ENCODE data around the gene SPCS1.

Gene SPCS1

DNA sequence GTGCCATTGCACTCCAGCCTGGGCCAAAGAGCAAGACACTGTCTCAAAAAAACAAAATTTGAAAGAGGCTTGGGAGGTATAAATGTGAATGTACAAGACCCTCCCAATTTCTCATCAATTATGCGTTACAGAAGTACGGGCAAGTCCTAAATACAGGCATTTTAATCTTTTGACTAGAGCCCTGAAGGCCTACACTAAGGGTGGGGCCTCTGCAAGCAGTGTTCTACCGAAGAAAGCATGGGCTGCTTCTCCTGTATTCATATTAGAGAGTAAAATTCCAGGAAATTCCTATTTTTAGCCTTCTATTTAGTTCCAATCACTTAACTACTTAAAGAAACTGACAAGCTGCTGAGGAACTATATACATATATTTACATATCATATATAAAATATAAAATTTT is 45.9 kb upstream of the SPCS1 start (continued):
- no peak for TF ChIP-seq ZNF529 (tag by site-specific recombination; IDR thresholded peaks at IDR 0.05; ENCODE audit: insufficient replicate concordance)
- no peak for TF ChIP-seq ZNF624 (tag by site-specific recombination; IDR thresholded peaks at IDR 0.05)
- TF ChIP-seq ZNF76 (tag by site-specific recombination; IDR thresholded peaks at IDR 0.05; ENCODE audit: borderline replicate concordance, low read depth): no peak
- no peak for TF ChIP-seq ZNF837 (tag by site-specific recombination; IDR thresholded peaks at IDR 0.05)
- TF ChIP-seq ZNF133 (tag by site-specific recombination; IDR thresholded peaks at IDR 0.05): no peak
- no peak for TF ChIP-seq KLF9 (tag by site-specific recombination; IDR thresholded peaks at IDR 0.05; ENCODE audit: low read depth)
- TF ChIP-seq ZNF670 (tag by site-specific recombination; IDR thresholded peaks at IDR 0.05; ENCODE audit: low read depth): no peak
- no peak for TF ChIP-seq ZNF274 (IDR thresholded peaks at IDR 0.05; ENCODE audit: low read length)
- no peak for TF ChIP-seq ZNF274 (tag by site-specific recombination; IDR thresholded peaks at IDR 0.05; ENCODE audit: borderline replicate concordance)

DNA sequence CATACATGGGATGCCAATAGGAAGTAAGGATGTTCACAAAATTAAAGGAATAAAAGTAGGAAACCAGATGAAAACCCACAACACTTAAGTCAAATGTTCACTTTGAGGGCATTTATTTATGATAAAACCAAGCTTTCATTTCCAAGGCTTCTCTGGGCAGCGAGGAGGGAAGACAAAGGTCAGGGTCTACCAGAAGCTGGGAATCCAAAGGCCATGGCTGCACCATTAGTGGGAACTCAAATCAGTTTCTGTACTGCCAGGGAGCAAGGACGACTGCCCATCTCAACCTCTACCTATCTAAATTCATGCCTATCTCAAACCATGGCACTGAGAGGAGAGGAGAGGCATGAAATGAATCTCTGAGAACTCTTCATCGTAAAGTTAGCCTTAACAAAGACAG is 42.8 kb upstream of the SPCS1 start:
- TF ChIP-seq GLI2 (tag by site-specific recombination; IDR thresholded peaks at IDR 0.05; ENCODE audit: borderline replicate concordance, low read depth) (no peak), SALL2 (tag by site-specific recombination; IDR thresholded peaks at IDR 0.05; ENCODE audit: borderline replicate concordance) (no peak), ZNF433 (tag by site-specific recombination; IDR thresholded peaks at IDR 0.05; ENCODE audit: low read depth) (no peak), ZNF423 (tag by site-specific recombination; IDR thresholded peaks at IDR 0.05) (no peak), MEIS1 (CRISPR knock-in tag; IDR thresholded peaks at IDR 0.05; ENCODE audit: borderline replicate concordance) (no peak)
- ChIA-PET POLR2A (no interaction called here), CTCF (no interaction called here)
- Histone ChIP-seq H3K4me1 (ENCODE audit: control insufficient read depth, insufficient read depth, low read length) (no peaks in the 10 kb centered on the region), H3K4me3 (ENCODE audit: low read depth, low read length) (no peak overlapping the region), H3K36me3 (ENCODE audit: control insufficient read depth in 2 of 2, insufficient read depth in 1 of 2, low read length in 2 of 2) (peaks cover 20 to 82% of the 10 kb centered on the region in 2 experiments), H3K27ac (ENCODE audit: extremely low read depth, low read depth, low read length) (no peak overlapping the region), H3K9me3 (ENCODE audit: control insufficient read depth, insufficient read depth, low read depth, low read length) (no peaks in the 10 kb centered on the region)

DNA sequence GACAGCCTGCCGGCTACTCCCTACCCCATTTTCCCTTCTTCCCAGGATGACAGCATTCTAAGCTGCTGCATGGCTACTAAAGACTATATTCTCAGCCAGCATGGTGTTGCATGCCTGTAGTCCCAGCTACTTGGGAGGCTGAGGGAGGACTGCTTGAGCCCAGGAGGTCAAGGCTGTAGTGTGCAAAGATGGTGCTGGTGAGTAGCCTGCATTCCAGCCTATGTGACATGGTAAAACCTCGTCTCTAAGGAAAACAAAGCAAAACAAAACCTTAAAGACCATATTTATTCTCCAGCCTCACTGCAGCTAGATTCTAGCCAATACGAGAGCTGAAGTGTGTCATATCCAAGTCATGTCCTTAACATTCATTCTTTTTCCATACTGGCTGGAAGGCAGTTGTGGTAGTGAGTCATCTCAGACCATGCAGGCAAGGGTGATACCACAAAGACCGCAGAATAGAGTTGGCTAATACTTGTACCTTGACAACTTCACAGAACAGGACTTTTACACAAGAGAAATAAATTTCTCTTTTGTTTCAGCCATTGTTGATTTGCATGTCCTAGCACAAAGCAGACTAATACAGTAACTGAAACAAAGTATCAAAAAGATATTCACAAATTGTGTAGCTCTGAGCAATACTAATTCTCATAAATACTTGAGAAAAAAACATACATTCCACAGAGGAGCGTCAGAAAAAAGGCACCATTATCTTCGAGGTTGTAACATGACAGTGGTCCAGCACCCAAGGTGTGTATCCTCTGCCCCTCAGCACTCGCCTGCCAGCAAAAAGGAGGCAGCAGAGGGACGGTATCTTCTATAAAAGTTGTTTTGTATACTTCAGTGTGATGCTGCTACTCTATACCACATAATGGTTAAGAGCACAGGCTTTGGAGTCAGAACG is 35.0 kb upstream of the SPCS1 start:
- CTCF ChIA-PET: interaction anchor here (1.6 kb wide), 1 partner anchor 243 kb away, joined by 4 read pairs; no protein-coding TSS in a partner anchor
- TF ChIP-seq ZXDB (tag by site-specific recombination; IDR thresholded peaks at IDR 0.05) (no peak), MYNN (tag by site-specific recombination; IDR thresholded peaks at IDR 0.05; ENCODE audit: borderline replicate concordance) (no peak), ZNF830 (tag by site-specific recombination; IDR thresholded peaks at IDR 0.05; ENCODE audit: low read depth) (no peak), ZNF654 (tag by site-specific recombination; IDR thresholded peaks at IDR 0.05; ENCODE audit: low read depth) (no peak), YY1 (tag by site-specific recombination; IDR thresholded peaks at IDR 0.05) (no peak), ZNF324 (tag by site-specific recombination; IDR thresholded peaks at IDR 0.05) (no peak), ZNF600 (tag by site-specific recombination; IDR thresholded peaks at IDR 0.05) (peak; percentile 78), ZNF169 (tag by site-specific recombination; IDR thresholded peaks at IDR 0.05) (no peak), FEZF1 (tag by site-specific recombination; IDR thresholded peaks at IDR 0.05) (no peak), ZNF768 (tag by site-specific recombination; IDR thresholded peaks at IDR 0.05) (no peak), KLF7 (tag by site-specific recombination; IDR thresholded peaks at IDR 0.05; ENCODE audit: borderline replicate concordance) (no peak), GLIS1 (tag by site-specific recombination; IDR thresholded peaks at IDR 0.05) (peak; percentile 19; the same call in 1 of the 2 replicates), ZNF121 (tag by site-specific recombination; IDR thresholded peaks at IDR 0.05) (no peak)
- TF ChIP-seq, protein P1, sequence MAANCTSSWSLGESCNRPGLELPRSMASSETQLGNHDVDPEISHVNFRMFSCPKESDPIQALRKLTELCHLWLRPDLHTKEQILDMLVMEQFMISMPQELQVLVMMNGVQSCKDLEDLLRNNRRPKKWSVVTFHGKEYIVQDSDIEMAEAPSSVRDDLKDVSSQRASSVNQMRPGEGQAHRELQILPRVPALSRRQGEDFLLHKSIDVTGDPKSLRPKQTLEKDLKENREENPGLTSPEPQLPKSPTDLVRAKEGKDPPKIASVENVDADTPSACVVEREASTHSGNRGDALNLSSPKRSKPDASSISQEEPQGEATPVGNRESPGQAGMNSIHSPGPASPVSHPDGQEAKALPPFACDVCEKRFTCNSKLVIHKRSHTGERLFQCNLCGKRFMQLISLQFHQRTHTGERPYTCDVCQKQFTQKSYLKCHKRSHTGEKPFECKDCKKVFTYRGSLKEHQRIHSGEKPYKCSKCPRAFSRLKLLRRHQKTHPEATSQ (tag by site-specific recombination; IDR thresholded peaks at IDR 0.05): no peak
- TF ChIP-seq, protein P2, sequence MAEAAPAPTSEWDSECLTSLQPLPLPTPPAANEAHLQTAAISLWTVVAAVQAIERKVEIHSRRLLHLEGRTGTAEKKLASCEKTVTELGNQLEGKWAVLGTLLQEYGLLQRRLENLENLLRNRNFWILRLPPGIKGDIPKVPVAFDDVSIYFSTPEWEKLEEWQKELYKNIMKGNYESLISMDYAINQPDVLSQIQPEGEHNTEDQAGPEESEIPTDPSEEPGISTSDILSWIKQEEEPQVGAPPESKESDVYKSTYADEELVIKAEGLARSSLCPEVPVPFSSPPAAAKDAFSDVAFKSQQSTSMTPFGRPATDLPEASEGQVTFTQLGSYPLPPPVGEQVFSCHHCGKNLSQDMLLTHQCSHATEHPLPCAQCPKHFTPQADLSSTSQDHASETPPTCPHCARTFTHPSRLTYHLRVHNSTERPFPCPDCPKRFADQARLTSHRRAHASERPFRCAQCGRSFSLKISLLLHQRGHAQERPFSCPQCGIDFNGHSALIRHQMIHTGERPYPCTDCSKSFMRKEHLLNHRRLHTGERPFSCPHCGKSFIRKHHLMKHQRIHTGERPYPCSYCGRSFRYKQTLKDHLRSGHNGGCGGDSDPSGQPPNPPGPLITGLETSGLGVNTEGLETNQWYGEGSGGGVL (tag by site-specific recombination; IDR thresholded peaks at IDR 0.05): no peak

More for the DNA sequence above, 35.0 kb upstream of the SPCS1 start:
- H3K4me3 ChIP-seq (ENCODE audit: low read depth, low read length): no peak overlapping the region
- no peak overlapping the region for H3K27ac ChIP-seq (ENCODE audit: extremely low read depth, low read depth, low read length)
- POLR2A ChIA-PET: no interaction called here
- H3K4me1 ChIP-seq (ENCODE audit: control insufficient read depth, insufficient read depth, low read length): no peaks in the 10 kb centered on the region
- H3K9me3 ChIP-seq (ENCODE audit: control insufficient read depth, insufficient read depth, low read depth, low read length): no peaks in the 10 kb centered on the region
- peaks cover 5 to 62% of the 10 kb centered on the region in 2 experiments for H3K36me3 ChIP-seq (ENCODE audit: control insufficient read depth in 2 of 2, insufficient read depth in 1 of 2, low read length in 2 of 2)

All from HEK293 (cell line).